Stimulated activated CD4-positive, alpha-beta T cell treated with anti-CD3 and anti-CD28 coated beads, Interleukin-15, amount 100 ng/mL, for 48 hours (primary cell): Measurements from ENCODE around the gene SUOX.
"Not testable (repeated sequence)": the region's sequence is repeated elsewhere in the genome, so short reads cannot be mapped to it uniquely, and the experiment has no call there.

Experiments
- DNase-seq, 2 donors: peaks; one replicate each; pipeline ENCODE4 v3.0.0-alpha.2; 2020; ENCODE audit warnings: low read depth in 2 of 2

Gene SUOX

GRCh38 chr12:55983232-55983842 is 13.7 kb upstream of the SUOX start:
- no peak for DNase-seq

GRCh38 chr12:55984861-55985260 is 12.2 kb upstream of the SUOX start:
- no peak for DNase-seq

DNA sequence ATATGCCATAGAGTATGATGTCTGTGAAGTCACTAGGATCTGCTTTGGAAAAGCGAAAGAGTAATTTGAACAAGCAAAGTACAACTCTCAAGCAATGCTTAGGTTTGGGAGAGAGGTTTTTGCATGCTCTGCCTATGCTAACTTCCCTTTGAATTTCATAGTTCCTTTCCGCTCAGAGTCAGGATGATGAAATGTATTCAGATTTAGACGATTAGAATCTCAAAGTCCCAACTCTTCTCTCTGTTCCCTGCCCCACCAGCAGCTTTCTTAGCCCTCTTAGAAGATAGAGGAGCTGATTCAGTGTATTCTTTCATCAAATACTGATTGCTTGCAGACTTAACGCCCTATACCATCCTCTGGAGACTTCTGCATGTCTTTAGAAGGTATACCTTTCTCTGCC is 11.7 kb upstream of the SUOX start:
- no peak for DNase-seq

DNA sequence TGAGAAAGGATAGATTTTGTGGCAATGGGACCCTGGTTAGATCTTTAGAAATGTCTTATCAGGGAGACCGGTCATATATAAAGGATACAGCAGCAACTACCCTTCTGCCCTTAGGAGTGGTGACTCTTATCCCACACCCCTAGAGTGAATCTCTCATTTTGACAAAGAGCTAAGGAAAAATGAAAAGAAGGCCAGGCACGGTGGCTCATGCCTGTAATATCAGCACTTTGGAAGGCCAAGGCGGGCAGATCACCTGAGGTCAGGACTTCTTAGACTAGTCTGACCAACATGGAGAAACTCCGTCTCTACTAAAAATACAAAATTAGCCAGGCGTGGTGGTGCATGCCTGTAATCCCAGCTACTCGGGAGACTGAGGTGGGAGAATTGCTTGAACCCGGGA is 11.1 kb upstream of the SUOX start:
- not testable (repeated sequence) for DNase-seq

GRCh38 chr12:55991110-55991509 is 6.0 kb upstream of the SUOX start:
- DNase-seq: no peak

DNA sequence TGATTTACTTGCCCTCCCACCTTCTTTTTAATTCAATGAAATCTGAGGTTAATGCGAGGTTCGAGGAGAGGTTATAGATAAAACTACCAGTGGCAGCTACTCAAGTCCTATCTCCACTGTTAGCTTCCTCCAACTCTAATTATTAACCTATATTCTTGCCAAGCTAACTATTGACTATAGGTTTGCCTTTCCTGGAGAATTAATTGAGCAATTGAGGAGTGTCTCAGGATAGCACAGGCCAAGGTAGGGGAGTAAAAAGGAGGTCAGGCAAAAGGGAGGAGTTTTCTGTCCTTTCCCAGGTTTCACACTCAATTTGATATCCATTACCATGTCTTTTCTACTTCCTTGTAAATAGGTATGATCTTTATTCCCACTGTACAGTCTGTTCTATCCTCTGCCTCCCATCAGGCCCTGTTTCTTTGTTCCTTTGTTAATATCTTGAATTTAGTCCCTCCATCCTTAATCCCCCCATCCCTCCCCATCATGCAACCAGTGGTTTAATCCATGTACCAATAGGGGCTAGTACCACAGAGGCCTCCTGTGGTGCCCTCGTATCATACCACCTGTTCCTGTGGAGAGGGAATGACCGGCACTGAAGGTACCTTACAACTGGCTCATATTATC is 3.7 kb upstream of the SUOX start:
- no peak for DNase-seq

- no peak for DNase-seq
Observed at GRCh38 chr12:55995366-55995765, 1.7 kb upstream of the SUOX start.

GRCh38 chr12:55996201-55996714 is 818 bp upstream of the SUOX start:
- DNase-seq: peak; percentile 41 to 53

GRCh38 chr12:55997535-55997859 is 421 bp downstream of the SUOX start:
- no peak for DNase-seq

- DNase-seq: not testable (repeated sequence)
Observed at GRCh38 chr12:55999522-55999921, 2.4 kb downstream of the SUOX start.

GRCh38 chr12:55999999-56000540 is 3.0 kb downstream of the SUOX start:
- not testable (repeated sequence) for DNase-seq

- DNase-seq: no peak
Observed at GRCh38 chr12:56001487-56002100, 4.5 kb downstream of the SUOX start.

DNA sequence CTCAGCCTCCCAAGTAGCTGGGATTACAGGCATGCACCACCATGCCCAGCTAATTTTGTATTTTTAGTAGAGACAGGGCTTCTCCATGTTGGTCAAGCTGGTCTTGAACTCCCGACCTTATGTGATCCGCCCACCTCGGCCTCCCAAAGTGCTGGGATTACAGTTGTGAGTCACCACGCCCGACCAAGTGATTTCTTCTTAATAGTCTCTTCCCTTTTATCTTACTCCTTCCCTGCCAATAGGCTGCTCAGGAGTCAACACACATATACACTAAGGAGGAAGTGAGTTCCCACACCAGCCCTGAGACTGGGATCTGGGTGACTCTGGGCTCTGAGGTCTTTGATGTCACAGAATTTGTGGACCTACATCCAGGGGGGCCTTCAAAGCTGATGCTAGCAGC is 6.3 kb downstream of the SUOX start:
- not testable (repeated sequence) for DNase-seq

DNA sequence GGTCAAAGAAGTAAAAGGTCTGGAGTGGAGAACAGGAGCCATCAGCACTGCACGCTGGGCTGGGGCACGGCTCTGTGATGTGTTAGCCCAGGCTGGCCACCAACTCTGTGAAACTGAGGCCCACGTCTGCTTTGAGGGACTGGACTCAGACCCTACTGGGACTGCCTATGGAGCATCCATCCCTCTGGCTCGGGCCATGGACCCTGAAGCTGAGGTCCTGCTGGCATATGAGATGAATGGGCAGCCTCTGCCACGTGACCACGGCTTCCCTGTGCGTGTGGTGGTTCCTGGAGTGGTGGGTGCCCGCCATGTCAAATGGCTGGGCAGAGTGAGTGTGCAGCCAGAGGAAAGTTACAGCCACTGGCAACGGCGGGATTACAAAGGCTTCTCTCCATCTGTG is 7.1 kb downstream of the SUOX start:
- DNase-seq: no peak

DNA sequence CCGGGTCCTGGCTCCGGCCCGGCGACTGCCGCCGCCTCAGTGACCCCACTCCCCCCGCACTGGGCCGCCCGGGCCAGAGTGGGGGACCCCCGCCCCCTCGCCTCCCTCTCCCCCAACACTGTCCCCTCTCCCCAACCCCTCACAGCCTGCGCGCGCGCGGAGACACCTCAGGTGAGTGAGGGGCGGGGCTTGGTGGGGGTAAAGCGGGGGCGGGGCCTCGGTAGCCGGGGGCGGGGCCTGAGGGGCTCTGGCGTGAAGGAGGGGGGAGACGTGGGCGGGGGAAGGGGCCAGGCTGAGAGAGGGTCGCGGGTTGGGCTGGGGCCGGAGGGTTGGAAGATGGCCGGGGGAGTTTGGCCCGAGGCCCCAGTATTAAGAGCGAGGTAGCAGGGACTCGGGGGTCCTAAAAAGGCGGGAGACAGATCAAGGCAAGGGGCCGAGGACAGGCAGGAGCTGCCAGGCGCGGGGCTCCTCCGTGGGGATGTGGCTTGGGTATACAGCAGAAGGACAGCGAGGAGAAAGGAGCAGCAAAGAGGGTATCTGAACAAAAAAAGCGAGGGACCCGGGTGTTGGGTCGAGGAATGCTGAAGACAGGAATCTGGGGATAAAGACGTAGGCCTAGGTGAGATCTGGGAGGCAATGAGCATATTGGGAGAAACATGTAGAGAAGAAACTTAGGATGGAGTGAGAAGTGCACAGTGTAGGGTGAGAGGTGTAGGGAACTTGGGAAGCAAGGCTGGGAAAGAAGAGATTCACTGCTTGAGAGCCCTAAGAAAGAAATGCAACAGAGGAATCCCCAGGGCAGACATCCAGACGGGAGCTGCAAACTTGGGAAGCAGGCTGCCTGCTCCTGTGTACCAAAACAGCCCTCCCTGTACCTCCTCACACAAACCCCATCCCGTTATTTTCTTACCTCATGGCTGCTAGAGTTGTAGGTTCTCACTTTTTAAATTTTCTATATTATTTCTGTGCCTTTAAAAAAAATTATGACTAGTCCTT is 10.8 kb downstream of the SUOX start:
- DNase-seq: peak; percentile 42 to 61

- no peak for DNase-seq
Observed at GRCh38 chr12:56010111-56010570, 13.1 kb downstream of the SUOX start.

DNA sequence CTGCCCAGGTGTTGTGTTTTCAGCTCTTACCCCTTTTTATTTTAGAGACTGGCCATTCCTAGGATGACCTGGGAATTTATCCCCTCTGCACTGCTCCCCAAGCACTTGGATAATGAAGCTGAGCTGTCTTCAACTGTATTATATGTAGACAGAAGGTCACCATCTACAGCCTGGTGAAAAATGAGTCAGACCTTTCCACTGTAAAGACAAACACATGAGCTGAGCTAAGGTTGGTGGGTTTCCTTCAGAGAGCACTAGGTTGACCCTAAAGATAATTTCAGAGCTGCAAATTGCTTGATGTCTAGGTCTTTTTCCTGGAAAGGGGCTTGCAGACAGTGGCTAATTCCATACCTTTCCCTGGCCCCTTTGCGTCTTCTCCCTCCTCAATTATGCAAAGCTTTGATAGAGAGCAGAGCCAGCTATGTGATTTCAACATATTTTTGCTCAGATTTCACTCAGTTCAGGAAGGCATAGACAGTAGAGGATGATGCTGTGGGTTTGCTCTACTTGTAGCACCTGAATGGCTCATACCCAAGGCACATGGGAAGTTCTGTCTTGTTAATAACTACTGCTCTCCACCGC is 14.5 kb downstream of the SUOX start:
- DNase-seq: no peak

DNA sequence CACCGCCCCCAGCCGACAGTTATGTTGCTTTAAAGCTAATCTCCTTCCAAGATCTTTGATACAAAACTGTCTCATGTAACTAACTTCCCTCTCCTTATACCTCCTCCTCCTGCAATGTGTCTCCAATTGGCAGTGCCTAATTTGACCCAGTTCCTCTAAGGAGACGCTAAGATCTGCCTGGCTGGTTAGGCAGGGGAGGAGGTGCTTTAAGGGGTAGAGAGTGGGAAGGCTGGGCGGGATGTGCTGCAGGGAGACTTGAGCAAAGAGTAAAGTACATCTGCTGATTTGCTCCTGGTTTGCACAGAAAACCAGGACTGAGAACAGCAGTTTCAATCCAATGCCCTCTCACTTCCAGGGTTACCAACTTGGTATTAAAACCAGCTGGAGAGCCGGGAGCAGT is 16.4 kb downstream of the SUOX start:
- DNase-seq: no peak

DNA sequence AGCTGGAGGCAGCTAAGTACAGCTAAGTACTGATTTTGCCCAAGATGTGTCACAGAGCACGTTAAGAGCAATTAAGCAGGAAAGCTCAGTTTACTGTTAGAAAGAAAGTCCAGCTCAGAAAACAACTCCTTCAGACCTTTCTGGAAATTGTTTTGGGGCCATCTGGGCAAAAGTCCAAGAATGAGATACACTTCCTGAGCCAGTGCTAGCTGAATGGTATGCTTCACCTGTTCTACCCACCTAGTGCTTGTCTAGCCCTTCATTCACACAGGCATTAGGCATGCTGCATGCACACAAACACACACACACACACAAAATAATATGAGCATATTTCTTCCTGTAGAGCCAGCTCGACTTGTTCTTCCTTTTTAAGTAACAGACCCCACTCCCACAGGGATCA is 17.1 kb downstream of the SUOX start:
- DNase-seq: no peak

- no peak for DNase-seq
Observed at GRCh38 chr12:56017181-56017580, 20.1 kb downstream of the SUOX start.

DNA sequence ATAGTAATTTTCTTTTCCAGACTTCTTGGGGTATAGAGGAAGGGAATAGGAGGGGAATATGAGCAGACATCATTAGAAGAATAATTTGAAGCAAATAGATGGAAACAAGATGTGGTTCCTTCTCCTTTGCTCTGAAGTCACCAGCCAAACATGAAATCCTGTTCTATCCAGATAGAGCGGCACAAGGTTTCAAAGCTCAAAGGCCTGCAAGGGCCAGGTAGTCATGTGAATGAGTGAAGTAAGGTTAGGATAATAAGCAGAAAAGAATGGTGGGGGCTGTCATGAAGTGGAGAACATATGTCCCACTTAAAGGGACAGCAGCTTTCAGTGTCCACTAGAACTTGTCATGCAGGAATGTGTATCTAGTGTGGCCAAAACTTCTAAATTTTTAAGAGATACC is 21.3 kb downstream of the SUOX start:
- no peak for DNase-seq
